ENCODE data around the gene ADRA2C. TPM values are rescaled to one million over a fixed set of nuclear protein-coding genes. Genes with fewer than 3 reads are reported as not detected.

The ADRA2C gene
- polyA plus RNA-seq, 1 of the 3 experiments (the other 2 are of a cell fraction): 0.15 TPM

DNA sequence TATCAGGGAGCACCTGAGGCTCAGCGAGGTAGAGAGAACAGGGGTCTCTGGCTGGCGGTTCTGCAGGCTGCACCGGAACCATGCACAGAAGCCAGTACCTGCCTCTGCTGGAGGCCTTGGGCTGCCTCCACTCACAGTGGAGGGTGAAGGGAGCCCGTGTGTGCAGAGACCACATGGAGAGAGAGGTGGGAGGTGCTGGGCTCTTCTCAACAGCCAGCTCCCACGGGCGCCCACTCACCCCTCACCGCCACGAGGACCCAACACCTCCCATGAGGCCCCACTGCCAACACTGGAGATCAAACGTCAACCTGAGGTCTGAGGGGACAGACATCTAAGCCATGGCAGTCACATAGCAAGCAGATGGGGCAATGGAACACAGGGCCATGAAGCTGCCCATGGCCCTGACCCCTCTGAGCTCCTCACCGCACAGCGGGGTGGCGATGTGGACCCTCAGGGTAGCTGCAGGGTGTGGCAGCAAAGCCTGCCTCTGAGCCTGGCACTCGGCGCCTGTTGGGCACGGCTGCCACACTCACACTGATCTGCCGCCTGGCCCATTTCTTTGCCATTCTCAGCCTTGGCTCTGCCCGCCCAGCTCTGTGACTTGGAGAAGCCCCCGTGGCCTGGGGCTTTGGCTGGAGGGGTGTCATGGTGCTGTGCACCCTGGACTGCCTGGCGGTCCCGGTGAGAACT lies 44.8 kb downstream of the ADRA2C start:
- no peak overlapping the region for H3K4me3 ChIP-seq (ENCODE audit: low read depth in 2 of 2, low read length in 1 of 2)
- H3K27ac ChIP-seq (ENCODE audit: low read depth in 2 of 2, low read length in 1 of 2): no peak overlapping the region
- ChIA-PET CTCF (interaction anchor here (1.3 kb wide), 1 partner anchor 13 kb away, joined by 4 read pairs; no protein-coding TSS in a partner anchor), POLR2A (no interaction called here)
- no peaks in the 10 kb centered on the region for H3K9me3 ChIP-seq
- H3K4me1 ChIP-seq (ENCODE audit: control insufficient read depth in 1 of 2, insufficient read depth in 2 of 2, low read depth in 1 of 2, low read length in 1 of 2): peaks cover 0 to 6% of the 10 kb centered on the region in 2 experiments; a peak in 1 of 4 replicates
- no peaks in the 10 kb centered on the region for H3K36me3 ChIP-seq (replicated peaks in 1 of 2; ENCODE audit: control insufficient read depth in 1 of 2, insufficient read depth in 2 of 2, low read length in 1 of 2)
- no peaks in the 10 kb centered on the region for H3F3A ChIP-seq (replicated peaks; ENCODE audit: insufficient read depth)
- WGBS (ENCODE audit: low lambda C conversion rate): 75% methylated on average over 4 of the region's 20 CpGs
- H3K4me2 ChIP-seq: no peak overlapping the region
- H3K79me2 ChIP-seq (ENCODE audit: insufficient read depth): no peaks in the 10 kb centered on the region
- no peak for TF ChIP-seq TAF1 (IDR thresholded peaks at IDR 0.05; ENCODE audit: borderline replicate concordance, low read depth, low read length)
- no peaks in the 10 kb centered on the region for H3K27me3 ChIP-seq (ENCODE audit: insufficient read depth)
- no peak overlapping the region for H2AFZ ChIP-seq (ENCODE audit: low read depth)
- no peaks in the 10 kb centered on the region for H3K9me2 ChIP-seq
- H3K9ac ChIP-seq: no peak overlapping the region
- no peaks in the 10 kb centered on the region for H4K20me1 ChIP-seq (ENCODE audit: insufficient read depth)
- no peak for DNase-seq

DNA sequence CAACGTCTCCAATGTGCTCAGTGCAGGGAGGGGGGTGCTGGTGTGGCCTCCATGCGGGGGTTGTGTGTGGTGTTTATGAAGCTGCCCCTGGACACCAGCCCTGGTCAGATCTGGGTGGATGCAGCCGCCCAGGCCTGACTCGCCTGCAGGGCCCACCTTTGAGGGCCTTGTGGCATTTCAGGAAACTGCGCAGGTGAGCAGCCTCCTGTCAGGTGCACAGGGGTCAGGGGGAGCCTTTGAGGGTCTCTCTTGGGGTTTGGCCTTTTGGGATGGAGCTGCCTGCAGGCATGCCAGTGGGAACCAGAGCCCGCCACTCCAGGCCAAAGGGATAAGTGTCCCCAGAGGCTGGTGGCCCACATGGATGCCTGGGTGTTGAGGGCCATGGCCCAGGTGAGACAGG lies 45.4 kb downstream of the ADRA2C start:
- 37% methylated on average over 3 of the region's 6 CpGs for WGBS (ENCODE audit: low lambda C conversion rate)
- no peak for DNase-seq
- H3K9me3 ChIP-seq: no peaks in the 10 kb centered on the region

GRCh38 chr4:3812211-3812934 lies 46.2 kb downstream of the ADRA2C start:
- ChIA-PET POLR2A (no interaction called here), CTCF (interaction anchor here (0.6 to 1.4 kb wide), 3 partner anchors 20 to 131 kb away, joined by 4 read pairs; no protein-coding TSS in a partner anchor)
- WGBS (ENCODE audit: low lambda C conversion rate): 43% methylated on average over 13 of the region's 19 CpGs
- no peak for DNase-seq
- TF ChIP-seq GABPA (IDR thresholded peaks at IDR 0.05; ENCODE audit: low read depth): no peak
- TF ChIP-seq, protein P1, sequence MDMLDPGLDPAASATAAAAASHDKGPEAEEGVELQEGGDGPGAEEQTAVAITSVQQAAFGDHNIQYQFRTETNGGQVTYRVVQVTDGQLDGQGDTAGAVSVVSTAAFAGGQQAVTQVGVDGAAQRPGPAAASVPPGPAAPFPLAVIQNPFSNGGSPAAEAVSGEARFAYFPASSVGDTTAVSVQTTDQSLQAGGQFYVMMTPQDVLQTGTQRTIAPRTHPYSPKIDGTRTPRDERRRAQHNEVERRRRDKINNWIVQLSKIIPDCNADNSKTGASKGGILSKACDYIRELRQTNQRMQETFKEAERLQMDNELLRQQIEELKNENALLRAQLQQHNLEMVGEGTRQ (IDR thresholded peaks at IDR 0.05; ENCODE audit: borderline replicate concordance, low read depth, low read length): no peak
- Histone ChIP-seq H3K4me2 (no peak overlapping the region), H3F3A (replicated peaks; ENCODE audit: insufficient read depth) (no peaks in the 10 kb centered on the region), H3K9me2 (no peaks in the 10 kb centered on the region), H3K9me3 (no peaks in the 10 kb centered on the region), H3K36me3 (replicated peaks in 1 of 2; ENCODE audit: control insufficient read depth in 1 of 2, insufficient read depth in 2 of 2, low read length in 1 of 2) (no peaks in the 10 kb centered on the region), H2AFZ (ENCODE audit: low read depth) (no peak overlapping the region), H3K9ac (no peak overlapping the region), H3K4me3 (ENCODE audit: low read depth in 2 of 2, low read length in 1 of 2) (no peak overlapping the region), H3K4me1 (ENCODE audit: control insufficient read depth in 1 of 2, insufficient read depth in 2 of 2, low read depth in 1 of 2, low read length in 1 of 2) (peaks cover 0 to 6% of the 10 kb centered on the region in 2 experiments; a peak in 1 of 4 replicates), H3K27me3 (ENCODE audit: insufficient read depth) (no peaks in the 10 kb centered on the region), H3K79me2 (ENCODE audit: insufficient read depth) (no peaks in the 10 kb centered on the region), H4K20me1 (ENCODE audit: insufficient read depth) (no peaks in the 10 kb centered on the region), H3K27ac (ENCODE audit: low read depth in 2 of 2, low read length in 1 of 2) (no peak overlapping the region)

More for the DNA sequence above, 45.4 kb downstream of the ADRA2C start:
- H3K27ac ChIP-seq (ENCODE audit: low read depth in 2 of 2, low read length in 1 of 2): no peak overlapping the region
- H3K79me2 ChIP-seq (ENCODE audit: insufficient read depth): no peaks in the 10 kb centered on the region
- no peaks in the 10 kb centered on the region for H3K27me3 ChIP-seq (ENCODE audit: insufficient read depth)
- no peaks in the 10 kb centered on the region for H3K9me2 ChIP-seq
- H2AFZ ChIP-seq (ENCODE audit: low read depth): no peak overlapping the region
- CTCF ChIA-PET: no interaction called here
- H3K4me1 ChIP-seq (ENCODE audit: control insufficient read depth in 1 of 2, insufficient read depth in 2 of 2, low read depth in 1 of 2, low read length in 1 of 2): peaks cover 0 to 6% of the 10 kb centered on the region in 2 experiments; a peak in 1 of 4 replicates
- H3F3A ChIP-seq (replicated peaks; ENCODE audit: insufficient read depth): no peaks in the 10 kb centered on the region
- no peaks in the 10 kb centered on the region for H3K36me3 ChIP-seq (replicated peaks in 1 of 2; ENCODE audit: control insufficient read depth in 1 of 2, insufficient read depth in 2 of 2, low read length in 1 of 2)
- no peaks in the 10 kb centered on the region for H4K20me1 ChIP-seq (ENCODE audit: insufficient read depth)
- POLR2A ChIA-PET: no interaction called here
- no peak overlapping the region for H3K9ac ChIP-seq
- H3K4me2 ChIP-seq: no peak overlapping the region
- no peak for TF ChIP-seq FOXJ3 (CRISPR knock-in tag; IDR thresholded peaks at IDR 0.05)
- TF ChIP-seq, protein P2, sequence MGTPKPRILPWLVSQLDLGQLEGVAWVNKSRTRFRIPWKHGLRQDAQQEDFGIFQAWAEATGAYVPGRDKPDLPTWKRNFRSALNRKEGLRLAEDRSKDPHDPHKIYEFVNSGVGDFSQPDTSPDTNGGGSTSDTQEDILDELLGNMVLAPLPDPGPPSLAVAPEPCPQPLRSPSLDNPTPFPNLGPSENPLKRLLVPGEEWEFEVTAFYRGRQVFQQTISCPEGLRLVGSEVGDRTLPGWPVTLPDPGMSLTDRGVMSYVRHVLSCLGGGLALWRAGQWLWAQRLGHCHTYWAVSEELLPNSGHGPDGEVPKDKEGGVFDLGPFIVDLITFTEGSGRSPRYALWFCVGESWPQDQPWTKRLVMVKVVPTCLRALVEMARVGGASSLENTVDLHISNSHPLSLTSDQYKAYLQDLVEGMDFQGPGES (IDR thresholded peaks at IDR 0.05; ENCODE audit: low read depth, low read length): no peak
- no peak overlapping the region for H3K4me3 ChIP-seq (ENCODE audit: low read depth in 2 of 2, low read length in 1 of 2)
